NCI-H146 treated with DMSO at 0.1 percent for 48 hours (cell line): ENCODE data around the gene LXN.

Source experiments
- DNase-seq: peaks from one replicate; lab custom pipeline; 2025; ENCODE audit not compliant: unreplicated experiment; lab: John Stamatoyannopoulos, UW

LXN gene

GRCh38 chr3:158671821-158672214, 630 bp downstream of the LXN start:
- DNase-seq = no peak

- no peak for DNase-seq
Measured at GRCh38 chr3:158668506-158668905, 3.9 kb downstream of the LXN start.

DNA sequence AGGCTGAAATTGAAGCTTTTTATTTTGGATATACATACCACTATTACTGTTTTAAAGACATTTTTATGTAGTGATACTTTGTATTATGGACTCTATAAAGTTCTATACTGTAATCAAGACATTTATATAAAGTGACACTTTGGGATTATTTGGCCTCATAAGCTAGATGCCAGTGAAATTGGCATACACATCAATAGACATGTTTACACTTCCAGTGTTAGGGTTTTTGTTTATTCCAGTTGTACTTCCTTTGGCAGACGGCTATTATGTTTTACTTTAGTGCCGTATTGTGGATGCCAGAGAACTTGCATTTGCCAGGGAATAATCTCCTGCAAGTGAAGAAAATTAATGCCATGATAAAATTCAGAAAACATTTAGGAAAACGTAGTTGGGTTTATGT, 6.0 kb downstream of the LXN start:
- no peak for DNase-seq

- DNase-seq = no peak
Measured at GRCh38 chr3:158663832-158664231, 8.6 kb downstream of the LXN start.

DNA sequence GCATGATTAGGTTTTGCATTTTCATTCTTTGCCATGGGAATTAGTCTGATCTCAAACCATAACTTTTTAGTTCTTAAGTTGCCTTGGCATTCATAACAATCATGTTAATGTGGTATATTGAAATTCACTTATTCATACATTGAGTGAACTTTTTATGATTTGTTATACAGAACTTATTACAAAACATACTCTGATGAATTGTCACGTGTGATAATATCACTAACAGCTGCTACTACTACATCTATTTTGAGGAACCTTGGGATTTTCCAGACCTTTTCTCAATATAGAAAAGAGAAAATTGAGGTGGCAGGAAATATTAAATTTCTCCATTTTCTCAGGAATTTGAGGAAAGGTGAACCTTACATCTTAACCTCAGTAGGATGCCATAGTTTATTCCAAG, 9.2 kb downstream of the LXN start:
- no peak for DNase-seq

DNA sequence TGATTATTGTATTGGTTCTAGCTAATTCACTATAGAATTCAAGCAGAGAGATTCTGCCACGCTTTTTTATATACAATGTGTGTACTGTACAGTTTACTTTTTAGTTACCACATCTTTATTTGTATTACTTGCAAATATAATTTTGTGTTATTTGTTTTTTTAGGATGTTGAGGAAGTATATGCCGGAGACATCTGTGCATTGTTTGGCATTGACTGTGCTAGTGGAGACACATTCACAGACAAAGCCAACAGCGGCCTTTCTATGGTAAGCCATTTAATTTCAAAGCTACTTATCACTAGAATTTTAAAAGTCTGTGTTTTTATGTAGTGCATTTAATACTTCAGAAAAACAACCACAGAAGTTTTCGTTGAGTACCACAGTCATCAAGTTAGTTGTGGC, 11.7 kb downstream of the LXN start:
- DNase-seq = no peak

GRCh38 chr3:158659454-158660237, 12.8 kb downstream of the LXN start:
- DNase-seq = peak; percentile 61

- no peak for DNase-seq
Measured at GRCh38 chr3:158658889-158659288, 13.6 kb downstream of the LXN start.

DNA sequence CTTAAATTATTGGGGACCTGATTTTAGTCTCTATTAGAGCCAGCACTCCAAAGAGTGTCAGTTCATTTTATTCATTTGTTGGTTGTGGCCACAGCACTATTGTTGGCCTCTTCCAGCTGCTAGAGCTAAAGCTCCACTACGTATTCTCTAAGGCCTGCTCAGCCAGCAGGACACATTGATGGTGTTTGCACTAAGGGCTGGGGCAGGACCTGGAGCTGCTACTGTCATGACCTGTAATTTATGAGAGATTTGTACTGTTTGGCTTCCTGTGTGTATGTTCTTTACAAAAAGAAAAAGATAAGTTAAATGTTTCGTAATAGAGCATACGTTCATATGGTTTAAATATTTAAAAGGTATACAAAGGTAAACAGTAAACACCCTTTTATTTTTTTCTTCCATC, 20.0 kb downstream of the LXN start:
- DNase-seq = no peak

DNA sequence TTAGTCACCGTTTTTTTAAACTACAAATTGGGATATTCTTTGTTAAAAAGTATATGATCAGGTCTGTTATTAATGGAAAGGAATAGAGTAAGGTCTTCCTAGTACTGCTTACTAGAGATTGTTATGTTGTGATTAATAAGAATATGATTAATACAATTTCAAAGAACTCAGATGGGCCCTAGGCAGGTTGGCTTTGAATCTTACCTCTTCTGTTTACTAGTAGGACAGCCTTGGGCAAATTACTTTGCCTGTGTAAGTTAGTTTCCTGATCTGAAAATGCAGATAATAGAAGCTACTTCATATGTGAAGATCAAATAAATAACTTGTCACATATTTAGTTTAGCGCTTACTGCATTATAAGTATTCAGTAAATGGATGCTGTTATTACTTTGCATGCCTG, 21.3 kb downstream of the LXN start:
- DNase-seq = no peak

DNA sequence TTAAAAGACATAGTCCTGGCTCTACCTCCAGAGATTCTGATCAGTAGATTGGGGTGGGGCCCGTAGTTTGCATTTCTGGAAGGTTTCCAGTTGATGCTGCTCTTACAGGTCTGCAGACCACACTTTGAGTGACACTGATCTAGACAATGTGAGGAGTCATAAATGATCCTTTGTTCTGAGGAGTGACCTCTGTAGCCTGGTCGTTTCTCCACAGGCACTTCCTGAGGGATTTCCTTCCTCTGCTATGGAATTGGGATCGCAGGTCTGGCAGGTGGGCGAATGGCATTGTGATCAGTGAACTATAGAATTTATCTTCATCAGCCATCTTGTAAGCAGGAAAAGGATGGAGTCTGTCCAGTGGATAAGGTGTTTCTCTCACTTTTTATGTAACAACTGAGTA, 22.7 kb downstream of the LXN start:
- DNase-seq = no peak

GRCh38 chr3:158644345-158644908, 28.0 kb downstream of the LXN start, which contains the start of gene GFM1:
Gene GFM1, plus strand, starts transcription at chr3:158644527. Its CDS starts 108 bp downstream, at chr3:158644635.
- DNase-seq = peak; percentile 99

- no peak for DNase-seq
Measured at GRCh38 chr3:158642474-158643210, 29.8 kb downstream of the LXN start.

DNA sequence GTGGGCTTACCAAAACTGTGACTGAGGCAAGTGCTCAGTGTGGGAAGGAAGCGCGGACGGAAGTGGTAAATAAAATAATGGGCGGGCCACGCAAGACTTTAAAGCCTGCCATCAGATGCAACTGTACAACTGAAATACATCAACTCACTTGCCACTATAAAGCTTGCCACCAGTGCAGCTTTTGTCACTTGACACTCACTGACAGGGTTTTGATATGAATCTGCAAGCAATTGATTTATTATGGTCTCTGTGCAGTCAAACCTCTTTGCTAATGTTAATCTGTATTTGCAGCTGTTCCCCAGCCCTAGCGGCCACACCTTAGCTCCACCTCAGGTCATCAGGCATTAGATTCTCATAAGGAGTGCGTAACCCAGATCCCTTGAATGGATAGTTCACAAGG, 30.4 kb downstream of the LXN start:
- no peak for DNase-seq

DNA sequence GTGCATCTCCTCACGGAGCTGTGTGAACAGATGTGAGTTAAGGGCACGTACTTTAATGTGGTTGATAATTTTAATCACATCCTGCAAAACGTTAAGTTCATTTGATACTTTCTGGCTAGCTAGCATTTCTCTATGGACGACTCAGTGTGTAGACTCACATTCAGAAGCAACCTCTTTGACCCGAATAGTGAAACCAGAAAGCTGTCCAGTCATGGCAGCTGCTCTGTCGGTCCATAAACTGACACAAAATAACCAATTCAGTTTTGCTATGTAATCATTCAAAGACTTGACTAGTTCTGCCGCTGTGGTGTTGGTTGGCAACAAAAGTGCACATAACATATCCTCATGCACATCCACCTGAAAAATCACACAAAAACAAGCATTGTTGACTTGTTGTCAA, 31.8 kb downstream of the LXN start:
- DNase-seq = no peak

GRCh38 chr3:158631981-158632380, 40.5 kb downstream of the LXN start:
- DNase-seq = no peak

DNA sequence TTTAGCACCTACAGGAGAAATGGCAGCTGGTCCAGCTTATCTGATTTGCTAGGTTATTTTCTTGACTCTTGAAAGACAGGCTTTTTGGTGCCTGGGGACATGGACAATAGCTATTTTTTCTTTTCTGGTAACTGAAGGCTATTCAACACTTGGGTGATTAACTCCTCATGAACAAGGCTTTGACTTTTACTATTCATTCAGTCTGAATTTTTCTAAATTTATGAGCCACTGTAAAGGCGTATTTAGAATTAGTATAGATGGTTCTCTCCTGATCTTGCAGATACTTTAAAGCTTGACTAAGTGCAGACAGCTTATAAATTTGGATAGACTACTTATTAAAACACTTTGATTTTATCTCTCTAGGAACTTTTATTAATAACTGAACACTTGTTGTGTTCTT, 46.6 kb downstream of the LXN start:
- no peak for DNase-seq

GRCh38 chr3:158617982-158618875, 54.2 kb downstream of the LXN start:
- DNase-seq = no peak
